GM18519 (cell line): Measurements from ENCODE around the gene BACH2.
"Not testable (repeated sequence)": the region's sequence is repeated elsewhere in the genome, so short reads cannot be mapped to it uniquely, and the experiment has no call there.

Experiments
- ATAC-seq: cut with Tn5 transposase; IDR thresholded peaks from one replicate; pipeline ENCODE4 v1.9.1; 2021; ENCODE audit warnings: mild to moderate bottlenecking, moderate library complexity; ENCODE audit not compliant: unreplicated experiment, low FRiP score

Gene BACH2

DNA sequence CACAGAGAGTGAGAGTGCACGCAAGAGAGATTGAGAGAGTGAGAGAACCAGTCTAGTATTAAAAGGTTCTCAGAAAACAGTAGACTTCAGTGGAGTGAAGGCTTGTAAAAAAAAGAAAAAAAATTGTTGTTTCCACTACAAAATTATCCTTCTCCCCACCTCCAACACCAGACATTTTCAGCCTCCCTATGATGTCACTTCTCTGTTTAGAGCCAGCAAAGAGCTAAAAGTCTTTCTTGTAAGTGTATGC, 77.8 kb downstream of the BACH2 start:
- ATAC-seq = no peak

DNA sequence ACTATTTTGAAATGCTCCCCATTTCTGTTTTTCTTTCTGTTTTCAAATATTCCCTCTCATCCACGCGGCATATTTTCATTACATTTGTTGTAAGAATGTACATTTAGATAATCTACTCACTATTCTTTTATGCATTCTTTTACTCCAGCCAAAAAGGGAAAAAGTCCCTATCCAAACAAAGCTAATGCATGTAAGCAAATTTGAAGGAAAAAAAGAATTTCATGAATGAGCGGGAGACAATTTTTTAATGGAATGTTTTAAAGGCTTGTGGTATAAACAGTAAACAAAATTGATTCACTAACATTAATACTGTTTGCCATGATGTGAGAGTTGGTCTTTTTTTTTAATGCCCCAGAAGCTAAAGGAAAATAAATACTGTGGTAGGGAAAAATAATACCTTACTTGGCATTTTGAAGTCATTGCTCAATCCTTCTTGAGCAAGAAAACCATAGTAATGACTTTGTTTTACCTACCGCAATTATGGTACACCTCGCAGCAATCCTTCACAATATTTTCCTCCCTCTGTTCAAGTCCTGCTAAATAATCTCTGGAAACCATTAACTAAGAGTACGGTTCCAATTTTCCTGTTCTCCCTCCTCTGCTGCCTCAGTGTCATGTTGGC, 79.0 kb downstream of the BACH2 start:
- ATAC-seq = no peak

DNA sequence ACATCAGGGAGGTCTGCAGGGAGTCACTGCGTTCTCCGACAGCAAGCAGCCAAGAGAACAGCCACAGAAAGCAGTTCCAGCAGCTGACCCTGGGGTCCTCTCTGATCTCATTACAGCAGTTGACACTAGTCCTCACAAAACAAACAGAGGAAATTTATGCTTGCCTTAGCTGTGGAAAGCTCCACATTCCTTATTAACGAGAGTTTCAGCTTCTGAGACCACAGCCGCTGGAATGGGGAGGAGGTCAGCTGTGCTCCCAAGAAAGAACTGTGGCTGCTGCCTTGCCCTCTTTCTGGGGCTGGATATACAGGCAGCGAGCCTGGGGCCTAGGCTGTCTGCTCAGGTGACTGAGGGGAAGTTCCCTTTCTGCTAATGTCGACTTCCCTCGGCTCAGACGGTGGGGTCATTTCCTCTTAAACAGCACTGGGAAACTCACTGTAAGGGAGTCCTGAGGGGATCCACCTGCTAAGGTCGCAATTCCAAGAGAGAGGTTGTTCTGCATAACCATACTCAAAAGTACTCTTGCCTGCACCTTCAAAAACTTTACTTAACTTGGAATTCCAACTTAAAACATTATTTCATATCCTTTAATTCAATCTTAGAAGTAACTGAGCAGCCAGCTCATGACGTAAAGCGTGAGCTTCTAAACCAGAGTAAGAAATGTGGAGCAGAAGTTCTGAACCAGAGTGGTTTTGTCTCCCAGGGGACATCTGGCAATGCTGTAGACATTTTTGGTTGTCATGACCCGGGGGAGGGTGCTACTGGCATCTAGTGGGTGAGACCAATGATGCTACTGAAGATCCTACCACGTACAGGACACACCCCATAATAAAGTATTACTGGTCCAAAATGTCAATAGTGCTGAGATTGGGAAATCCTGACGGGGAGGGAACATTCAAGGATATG, 80.3 kb downstream of the BACH2 start:
- ATAC-seq = no peak

DNA sequence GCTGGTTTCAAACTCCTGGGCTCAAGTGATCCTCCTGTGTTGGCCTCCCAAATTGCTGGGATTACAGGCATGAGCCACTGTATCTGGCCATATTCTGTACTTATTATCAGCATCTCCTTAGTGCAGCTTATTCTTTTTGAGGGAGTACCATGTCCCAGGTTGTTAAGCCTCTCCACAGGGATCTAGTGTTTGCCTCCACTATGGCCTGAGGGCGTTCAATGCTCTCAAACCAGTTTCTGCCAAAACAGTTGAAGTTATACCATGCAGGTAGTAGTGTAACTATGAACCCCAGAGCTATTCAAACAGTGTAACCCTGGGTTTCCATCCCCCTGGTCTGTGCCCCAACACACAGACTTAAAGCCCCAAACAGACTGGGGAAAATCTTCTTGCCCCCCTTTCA, 81.7 kb downstream of the BACH2 start:
- ATAC-seq = no peak

DNA sequence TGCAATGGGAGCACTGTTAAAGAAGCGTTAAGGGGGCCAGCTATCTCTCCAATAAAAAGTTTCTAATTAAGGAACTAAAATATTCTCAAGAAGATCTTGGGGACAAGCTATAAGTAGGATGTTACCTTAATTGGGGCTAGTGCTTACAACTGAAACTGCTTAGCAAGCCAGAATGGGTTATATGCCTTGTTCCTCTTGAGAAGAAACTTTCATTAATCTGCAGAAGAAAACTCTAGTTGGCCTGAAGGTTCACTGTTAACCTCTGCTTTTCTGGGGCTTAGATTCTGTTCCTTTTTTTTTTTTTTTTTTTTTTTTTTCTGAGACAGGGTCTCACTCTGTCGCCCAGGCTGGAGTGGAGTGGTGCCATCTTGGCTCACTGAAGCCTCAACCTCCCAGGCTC, 82.2 kb downstream of the BACH2 start:
- ATAC-seq = no peak

DNA sequence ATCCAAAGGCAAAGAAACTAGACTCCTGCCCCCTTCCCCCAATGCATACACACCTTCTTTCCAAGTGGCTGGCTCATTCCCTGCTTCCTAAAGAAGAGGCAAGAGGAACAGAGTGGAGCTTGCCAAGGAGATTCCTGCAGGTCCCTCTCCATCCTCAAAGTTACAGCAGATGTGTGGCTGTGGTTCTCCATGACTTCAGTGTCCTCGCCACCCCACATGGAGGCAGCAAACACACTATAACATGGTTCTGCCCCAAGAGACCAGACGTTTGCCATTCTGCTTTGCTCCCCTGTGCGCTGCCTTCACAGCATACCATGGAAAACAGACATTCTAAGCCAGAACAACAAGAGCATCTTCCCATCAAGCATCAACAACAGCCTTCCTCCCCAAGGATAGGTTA, 84.4 kb downstream of the BACH2 start:
- ATAC-seq = no peak

DNA sequence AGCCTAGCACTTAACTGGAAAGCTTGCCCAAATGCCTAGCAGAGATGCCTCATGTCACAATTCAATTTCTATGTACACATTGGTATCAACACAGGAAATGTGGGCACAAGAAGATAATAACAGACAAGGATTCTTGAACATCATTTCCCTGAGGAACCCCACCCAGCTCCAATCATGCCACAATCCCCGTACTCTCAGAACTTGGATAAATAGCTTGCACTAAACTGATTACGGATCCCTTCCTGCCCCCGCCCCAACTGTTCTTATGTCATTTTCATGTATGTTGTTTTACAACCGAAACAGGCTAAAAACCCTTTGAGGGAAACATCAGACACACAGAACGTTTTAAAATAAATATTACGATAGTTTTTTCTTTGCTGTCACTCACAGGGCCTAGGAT, 87.1 kb downstream of the BACH2 start:
- no peak for ATAC-seq

DNA sequence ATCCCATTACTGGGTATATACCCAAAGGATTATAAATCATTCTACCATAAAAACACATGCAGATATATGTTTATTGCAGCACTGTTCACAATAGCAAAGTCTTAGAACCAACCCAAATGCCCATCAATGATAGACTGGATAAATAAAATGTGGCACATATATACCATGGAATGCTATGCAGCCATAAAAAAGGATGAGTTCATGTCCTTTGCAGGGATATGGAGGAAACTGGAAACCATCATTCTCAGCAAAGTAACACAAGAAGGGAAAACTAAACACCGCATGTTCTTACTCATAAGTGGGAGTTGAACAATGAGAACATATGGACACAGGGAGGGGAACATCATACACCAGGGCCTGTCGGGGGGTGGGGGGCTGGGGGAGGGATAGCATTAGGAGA, 88.0 kb downstream of the BACH2 start:
- not testable (repeated sequence) for ATAC-seq

DNA sequence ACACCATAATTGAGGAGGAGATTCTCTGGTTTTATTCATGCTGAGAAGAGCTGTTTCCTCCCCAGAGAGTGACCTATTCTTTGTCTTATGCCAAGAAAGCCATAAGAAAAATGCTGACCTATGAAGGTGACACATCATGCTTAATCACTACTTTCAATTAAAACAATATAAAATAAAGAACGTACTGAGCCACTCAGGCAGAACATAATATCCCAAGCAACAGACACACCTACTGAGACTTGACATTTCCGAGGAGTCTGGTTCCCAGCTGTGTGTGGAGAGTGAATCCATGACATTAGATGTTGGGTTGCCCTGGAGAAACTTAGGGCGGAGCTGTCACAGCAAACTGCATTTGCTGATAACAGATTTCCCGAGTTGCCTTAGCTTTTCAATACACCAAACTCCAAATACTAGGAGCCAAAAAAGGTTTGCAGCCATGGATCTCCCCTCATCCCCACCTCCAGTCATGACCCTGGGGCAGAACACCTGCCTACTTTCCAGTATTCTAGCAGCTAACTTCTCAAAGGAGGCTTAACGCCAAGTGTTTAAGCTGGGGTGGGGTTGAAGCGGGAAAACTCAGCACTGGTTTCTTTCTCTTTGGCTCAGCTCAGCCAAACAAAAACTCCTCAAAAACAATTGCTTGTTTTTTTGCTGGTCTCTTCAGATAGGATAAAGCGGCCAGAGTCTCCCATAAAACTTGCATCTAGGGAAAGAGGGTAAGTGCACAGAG, 92.2 kb downstream of the BACH2 start:
- ATAC-seq = no peak

DNA sequence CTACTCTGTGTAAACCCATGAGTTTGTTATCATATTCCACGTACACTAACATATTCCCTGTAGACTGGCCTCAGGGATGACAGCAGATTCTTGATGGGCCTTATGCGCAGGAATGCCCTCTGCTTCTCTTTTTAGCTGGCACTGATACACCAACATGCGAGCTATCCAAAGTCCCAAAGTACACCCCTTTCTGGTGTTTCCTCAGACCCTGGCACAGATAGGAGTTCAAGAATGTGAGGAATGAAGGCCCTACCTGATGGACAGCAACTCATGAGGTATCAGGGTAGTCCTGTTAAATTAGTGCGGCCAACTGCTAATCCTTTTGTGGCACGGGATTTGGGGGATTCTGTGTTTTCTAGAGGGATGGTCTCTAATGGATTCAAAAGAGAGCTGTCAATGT, 93.0 kb downstream of the BACH2 start:
- ATAC-seq = no peak

DNA sequence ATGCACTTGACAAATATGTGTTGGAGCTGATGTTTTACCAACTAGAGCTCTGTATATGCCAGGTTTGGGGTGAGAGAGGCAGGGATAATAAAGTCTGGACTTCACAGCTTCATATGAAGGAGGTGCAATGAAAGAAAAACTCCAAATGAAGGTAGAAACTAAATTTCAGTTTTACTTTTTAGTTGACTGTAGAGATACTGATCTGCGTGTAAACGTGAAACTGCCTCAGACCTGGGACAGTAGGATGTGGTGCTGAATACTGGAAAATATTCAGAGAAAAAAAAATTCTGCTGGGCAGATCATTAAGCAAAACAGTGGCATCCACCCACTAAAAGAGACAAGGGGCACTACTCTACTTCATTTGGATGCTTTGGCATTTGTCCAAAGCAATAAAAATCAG, 94.5 kb downstream of the BACH2 start:
- ATAC-seq = no peak

DNA sequence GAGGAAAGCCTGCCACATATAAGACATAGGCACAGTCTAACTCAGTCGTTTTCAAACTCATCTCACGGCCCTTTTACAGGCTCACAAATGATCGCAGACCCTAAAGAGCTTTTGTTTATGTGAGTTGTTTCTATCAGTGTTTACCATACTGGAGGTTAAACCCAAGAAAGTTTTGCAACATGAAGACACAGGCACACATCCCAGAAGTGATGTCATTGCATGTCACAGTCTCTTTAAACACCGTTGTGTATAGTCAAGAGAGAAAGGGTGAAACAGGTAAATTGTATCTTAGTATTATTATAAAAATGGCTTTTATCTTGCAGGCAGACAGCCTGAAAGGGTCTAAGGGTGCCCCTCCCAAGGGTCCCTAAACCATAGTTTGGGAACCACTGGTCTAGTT, 96.7 kb downstream of the BACH2 start:
- ATAC-seq = no peak

DNA sequence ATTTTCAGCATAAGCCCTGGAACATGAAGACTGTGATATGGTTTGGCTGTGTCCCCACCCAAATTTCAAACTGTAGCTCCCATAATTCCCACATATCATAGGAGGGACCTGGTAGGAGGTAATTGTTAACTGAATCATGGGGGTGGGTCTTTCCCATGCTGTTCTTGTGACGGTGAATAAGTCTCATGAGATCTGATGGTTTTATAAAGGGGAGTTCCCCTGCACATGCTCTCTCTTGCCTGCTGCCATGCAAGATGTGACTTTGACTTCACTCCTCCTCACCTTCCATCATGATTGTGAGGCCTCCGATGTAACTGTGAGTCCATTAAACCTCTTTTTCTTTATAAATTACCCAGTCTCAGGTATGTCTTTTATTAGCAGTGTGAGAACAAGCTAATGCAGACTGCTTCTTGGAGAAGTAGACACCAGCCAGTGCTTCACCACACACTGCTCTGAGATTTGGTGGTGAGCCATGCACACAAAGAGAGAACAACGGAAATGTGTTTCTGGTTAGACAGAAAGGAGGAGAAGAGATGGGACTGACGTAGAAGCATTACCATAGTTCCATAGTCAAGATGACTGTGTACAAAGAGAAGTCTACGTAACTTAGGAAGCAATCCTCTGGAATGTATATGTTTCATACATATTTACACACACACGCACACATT, 97.8 kb downstream of the BACH2 start:
- ATAC-seq = no peak

DNA sequence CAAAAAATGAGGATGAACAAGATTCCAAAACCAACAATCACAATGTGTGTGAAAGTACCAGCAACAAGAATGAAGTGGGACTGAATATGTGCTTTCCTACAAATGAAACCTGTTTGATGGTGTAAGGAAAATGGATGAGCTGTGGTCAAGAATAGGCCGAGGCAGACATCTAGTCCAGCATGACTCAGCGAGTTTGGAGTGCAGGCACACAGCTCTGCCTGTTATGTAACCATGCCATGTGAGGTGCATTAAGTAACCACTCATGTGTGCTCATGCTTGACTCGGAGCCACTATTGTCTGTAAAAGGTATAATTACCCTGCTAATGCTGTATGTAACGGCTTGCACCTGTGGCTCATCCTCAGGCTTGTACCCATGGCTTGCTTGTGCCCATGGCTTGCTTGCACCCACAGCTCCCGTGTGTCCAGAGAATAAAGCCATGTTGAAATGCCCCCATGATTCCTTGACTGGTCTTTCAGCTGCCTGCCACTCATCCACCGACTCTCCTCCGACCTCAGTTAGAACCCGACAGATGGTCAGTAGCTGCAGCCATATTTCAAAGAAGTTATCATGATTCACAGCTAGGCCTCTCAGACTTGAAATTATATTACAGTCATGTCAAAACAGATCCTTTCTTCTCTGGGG, 98.7 kb downstream of the BACH2 start:
- no peak for ATAC-seq

DNA sequence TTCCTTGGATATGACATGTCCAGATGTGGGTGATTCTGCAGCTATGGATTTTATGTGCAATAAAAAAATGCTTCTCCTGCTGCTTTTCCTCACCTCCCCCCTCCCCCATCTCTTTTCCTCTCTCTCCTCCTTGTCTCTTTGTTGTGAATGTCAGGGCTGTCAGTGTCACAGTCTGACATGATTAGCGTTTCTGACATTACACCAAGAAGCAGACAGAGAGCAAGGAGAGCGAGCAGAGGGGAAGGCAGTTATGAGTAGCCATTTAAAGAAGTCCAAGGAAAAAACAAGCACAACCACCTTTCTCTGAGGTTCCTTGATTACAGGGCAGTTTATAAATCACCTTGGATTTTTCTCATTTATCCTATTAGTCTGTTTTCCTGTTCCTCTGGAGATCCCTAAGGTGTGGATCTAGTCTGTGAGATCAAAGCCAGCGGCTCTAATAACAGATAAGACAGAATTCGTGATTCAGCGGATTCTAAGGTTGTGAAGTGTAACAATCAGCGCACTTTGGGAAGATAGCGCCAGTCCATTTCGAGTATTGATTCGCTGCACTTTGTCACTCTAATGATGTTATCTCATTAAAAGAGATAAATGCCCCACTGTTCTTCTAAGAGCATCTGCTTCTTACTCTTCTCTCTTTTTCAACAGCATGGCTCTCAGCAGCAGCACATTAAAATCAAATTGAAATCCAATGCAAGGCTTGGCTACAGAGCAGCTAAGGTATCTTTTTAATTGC, 101.4 kb downstream of the BACH2 start:
- no peak for ATAC-seq

DNA sequence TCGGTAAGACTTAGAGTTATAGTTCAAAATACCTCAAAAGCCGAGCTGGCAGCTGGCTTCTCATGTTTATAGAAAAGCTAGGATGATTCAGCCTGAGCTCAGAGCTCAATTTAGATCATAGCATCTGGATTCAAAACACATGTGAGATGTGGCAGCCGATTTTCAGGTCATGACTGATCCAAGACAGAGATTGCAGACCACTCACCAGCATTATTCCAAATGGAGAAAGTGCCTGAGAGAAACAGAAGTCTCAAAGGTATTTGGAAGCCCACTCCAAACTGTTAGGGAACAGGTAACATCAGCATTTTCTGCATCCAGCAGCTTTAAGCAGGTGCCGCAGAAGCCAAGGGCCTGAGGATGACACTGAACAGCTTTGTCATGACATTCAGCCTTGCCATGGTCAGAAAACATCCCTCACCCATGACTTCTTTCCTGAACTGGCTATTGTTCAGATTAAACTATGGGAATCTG, 102.2 kb downstream of the BACH2 start:
- no peak for ATAC-seq

DNA sequence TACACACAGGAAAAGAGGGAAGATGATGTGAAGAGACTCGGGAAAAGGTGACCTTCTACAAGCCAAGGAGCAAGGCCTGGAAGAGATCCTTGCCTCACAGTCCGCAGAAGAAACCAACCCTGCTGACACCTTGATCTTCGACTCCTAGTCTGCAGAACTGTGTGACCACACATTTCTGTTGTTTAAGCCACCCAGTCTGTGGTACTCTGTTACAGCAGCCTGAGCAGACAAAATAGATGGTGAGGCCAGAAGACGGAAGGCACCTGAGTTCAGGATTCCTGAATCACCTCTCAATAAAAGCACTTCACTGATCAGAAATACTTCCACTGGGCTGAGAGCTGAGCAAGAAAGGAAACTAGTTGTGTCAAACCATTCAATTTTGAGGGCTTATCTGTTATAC, 103.3 kb downstream of the BACH2 start:
- no peak for ATAC-seq

DNA sequence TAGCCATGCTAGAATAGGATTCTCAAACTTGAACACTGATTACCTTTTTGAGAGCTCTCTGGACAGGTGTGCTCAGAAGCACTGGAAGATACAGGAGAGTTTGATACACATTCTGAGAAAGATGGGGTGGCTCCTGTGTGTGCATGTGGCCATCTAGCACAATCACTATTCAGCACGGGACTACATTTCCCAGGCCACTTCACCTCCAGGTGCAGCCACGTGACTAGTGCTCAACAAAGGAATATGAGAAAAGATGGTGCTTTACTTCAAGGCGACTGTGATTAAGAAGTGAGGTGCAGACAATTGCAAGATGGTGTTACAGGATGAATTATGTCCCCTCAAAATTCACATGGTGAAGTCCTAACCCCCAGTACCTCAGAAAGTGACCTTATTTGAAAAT, 103.8 kb downstream of the BACH2 start:
- ATAC-seq = no peak

DNA sequence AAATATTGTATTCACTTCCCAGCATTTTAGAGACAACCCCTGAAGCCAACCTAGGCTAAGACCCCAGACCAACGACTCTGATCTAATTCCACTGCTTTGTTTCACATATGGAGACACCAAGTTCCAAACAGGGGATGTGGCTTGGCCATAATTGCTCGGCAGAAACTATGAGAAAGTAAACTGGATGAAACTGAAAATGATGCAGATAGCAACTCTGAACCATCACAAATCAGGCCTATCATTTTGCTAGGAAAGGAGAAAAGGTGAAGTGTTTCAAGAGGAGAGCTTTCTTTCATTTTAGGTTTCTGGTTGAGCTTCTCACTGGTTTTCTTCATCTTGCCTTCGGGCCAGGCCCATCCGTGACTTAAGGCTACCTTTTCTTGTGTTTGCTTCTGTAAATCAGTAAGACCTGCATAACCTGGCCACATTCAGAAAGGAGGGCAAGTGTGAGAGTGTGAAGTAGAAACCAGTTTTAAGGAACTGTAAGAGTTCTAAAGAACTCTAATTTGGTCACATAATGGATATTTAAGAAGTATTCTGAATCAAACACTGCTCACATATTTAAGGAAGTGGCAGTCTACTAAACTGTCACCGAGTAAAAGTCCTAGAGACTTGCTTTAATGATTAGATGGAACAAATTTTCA, 105.8 kb downstream of the BACH2 start:
- no peak for ATAC-seq

DNA sequence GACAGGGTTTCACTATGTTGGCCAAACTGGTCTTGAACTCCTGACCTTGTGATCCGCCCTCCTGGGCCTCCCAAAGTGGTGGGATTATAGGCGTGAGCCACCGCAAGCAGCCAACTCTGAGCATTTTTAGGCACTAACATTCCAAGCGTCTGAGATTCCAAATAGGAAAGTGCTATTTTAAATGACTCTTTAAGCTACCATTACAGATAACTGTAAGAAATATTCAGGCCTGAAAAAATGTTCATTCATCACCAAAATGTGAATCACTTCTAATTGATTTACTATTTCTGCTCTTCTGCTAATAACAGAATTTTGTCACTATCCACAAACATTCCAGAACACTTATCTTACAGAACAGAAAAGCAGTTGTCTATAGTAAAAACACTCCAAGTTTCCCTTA, 106.5 kb downstream of the BACH2 start:
- ATAC-seq = no peak
